ENCODE measurements around the gene NRIP2.

GRCh38 chr12:2805143-2805520, 29.7 kb downstream of the NRIP2 start:
- TF ChIP-seq CTCF (IDR thresholded peaks at IDR 0.05 in 4 of 5, conservative IDR thresholded peaks at IDR 0.05 in 1 of 5) (no peak), POLR2A (IDR thresholded peaks at IDR 0.05) (no peak)

All from gastrocnemius medialis (tissue), 4 donors.